AG09309 (cell line): ENCODE data around the gene PAX8.

Experiments
- DNase-seq: peaks from one replicate; pipeline ENCODE4 v3.0.0-alpha.2; 2010; ENCODE audit warnings: low read depth
- H3K4me3 ChIP-seq: 2 replicates; pipeline ENCODE4 v1.5.1; 2011; ENCODE audit warnings: mild to moderate bottlenecking, low read depth, low read length, moderate library complexity; ENCODE audit not compliant: control insufficient read depth
- CTCF ChIP-seq: IDR thresholded peaks from 2 replicates; pipeline ENCODE4 v1.5.1; 2011; ENCODE audit warnings: mild to moderate bottlenecking, low read depth, low read length, inconsistent platforms; ENCODE audit not compliant: insufficient read depth, control insufficient read depth; ENCODE audit errors: missing control alignments

PAX8 gene

DNA sequence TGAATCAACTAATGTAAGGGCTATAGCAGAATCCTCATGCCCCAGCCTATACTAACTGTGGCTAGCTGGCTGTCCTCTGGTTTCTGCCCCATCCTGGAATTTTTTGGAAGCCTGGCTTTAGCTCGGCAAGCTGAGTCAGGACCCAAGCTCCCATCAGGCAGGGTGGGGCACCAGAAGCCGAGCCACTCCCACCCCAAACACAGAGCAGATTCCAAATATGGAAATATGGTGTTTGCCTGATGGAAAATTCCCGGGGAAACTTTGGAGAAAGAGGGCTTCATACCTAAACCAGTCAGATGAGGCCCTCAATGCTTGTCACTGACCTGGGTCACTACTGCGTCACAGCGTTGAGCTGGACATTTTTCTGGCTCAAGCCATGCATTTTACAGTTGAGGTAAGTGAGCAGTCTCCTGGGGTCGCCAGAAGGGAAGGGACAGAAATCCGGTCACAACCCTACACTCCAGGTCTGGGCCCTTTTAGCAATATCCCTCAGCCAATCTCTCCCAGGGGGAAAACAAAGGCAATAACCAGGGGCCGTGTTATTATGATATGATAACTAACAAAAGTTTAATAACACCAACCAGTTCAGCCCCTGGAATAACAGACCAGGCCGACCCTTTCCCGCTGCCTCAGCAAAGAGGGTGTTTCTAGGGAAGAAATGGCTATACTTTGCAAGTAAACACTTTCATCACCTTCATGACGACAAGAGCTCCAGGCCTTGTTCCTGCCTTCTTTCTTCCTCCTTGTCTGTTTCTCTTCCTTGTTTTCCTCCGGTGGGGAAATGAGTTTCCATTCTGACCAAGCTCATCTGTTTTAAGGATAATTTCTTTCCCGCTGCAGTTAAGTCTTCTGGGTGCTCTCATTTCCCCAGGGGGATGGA lies 67.3 kb downstream of the PAX8 start:
- TF ChIP-seq CTCF = no peak
- H3K4me3 ChIP-seq = no peak overlapping the region
- DNase-seq = no peak

GRCh38 chr2:113209646-113210171 lies 69.0 kb downstream of the PAX8 start:
- TF ChIP-seq CTCF = no peak
- no peak for DNase-seq
- no peak overlapping the region for H3K4me3 ChIP-seq

GRCh38 chr2:113209011-113209645 lies 69.6 kb downstream of the PAX8 start:
- DNase-seq = no peak
- TF ChIP-seq CTCF = no peak
- H3K4me3 ChIP-seq = no peak overlapping the region

- no peak for TF ChIP-seq CTCF
- DNase-seq = no peak
- H3K4me3 ChIP-seq = no peak overlapping the region
These were observed 70.3 kb downstream of the PAX8 start for GRCh38 chr2:113208396-113208795.

GRCh38 chr2:113207021-113207420 lies 71.7 kb downstream of the PAX8 start:
- no peak for TF ChIP-seq CTCF
- no peak overlapping the region for H3K4me3 ChIP-seq
- DNase-seq = no peak

- H3K4me3 ChIP-seq = no peak overlapping the region
- DNase-seq = no peak
- TF ChIP-seq CTCF = no peak
These were observed 72.5 kb downstream of the PAX8 start for GRCh38 chr2:113206251-113206650.
